Mesothelial cell of epicardium (in vitro differentiated cells): Measurements from ENCODE around the gene ZNF536. TPM values are rescaled to one million over a fixed set of nuclear protein-coding genes. Genes with fewer than 3 reads are reported as not detected.

Experiments
- DNase-seq, 2 experiments: peaks; one replicate each; pipeline ENCODE4 v3.0.0; 2021; ENCODE audit warnings: low spot score in 2 of 2; ENCODE audit not compliant: unreplicated experiment in 2 of 2
- H3K27ac Mint-ChIP-seq: 2 replicates; pipeline ENCODE4 v1.8.0; 2021; ENCODE audit warnings: mixed read lengths
- H3K27me3 Mint-ChIP-seq: 2 replicates; pipeline ENCODE4 v1.8.0; 2021; ENCODE audit warnings: low read depth, mixed read lengths
- H3K36me3 Mint-ChIP-seq: 2 replicates; pipeline ENCODE4 v1.8.0; 2021; ENCODE audit warnings: mixed read lengths
- H3K4me1 Mint-ChIP-seq: 2 replicates; pipeline ENCODE4 v1.8.0; 2021; ENCODE audit warnings: mixed read lengths
- H3K4me3 Mint-ChIP-seq: 2 replicates; pipeline ENCODE4 v1.8.0; 2021; ENCODE audit warnings: mild to moderate bottlenecking, moderate library complexity, mixed read lengths
- H3K9me3 Mint-ChIP-seq: 2 replicates; pipeline ENCODE4 v1.8.0; 2021; ENCODE audit warnings: mixed read lengths
- total RNA-seq: library from RNA; stranded (reverse); gene quantifications from 3 replicates; pipeline ENCODE4 v1.2.1, GENCODE V29; 2021
- TF ChIP-seq, protein P1 (sequence below): fragments of 200-600 bp; sonication (generic); IDR thresholded peaks from one replicate; pipeline ENCODE4 v1.5.0; 2021; ENCODE audit warnings: antibody characterized with exemption; ENCODE audit not compliant: unreplicated experiment

The ZNF536 gene
- total RNA-seq, 1 donor from 2014 or later, result 9.2 TPM

GRCh38 chr19:30419568-30420180 lies 47.5 kb downstream of the ZNF536 start:
- Mint-ChIP-seq H3K27ac (no peak overlapping the region), H3K36me3 (no peaks in the 10 kb centered on the region), H3K4me3 (no peak overlapping the region), H3K4me1 (no peaks in the 10 kb centered on the region), H3K27me3 (peaks cover 53% of the 10 kb centered on the region), H3K9me3 (no peaks in the 10 kb centered on the region)
- DNase-seq, result no peak
- TF ChIP-seq, protein P1, sequence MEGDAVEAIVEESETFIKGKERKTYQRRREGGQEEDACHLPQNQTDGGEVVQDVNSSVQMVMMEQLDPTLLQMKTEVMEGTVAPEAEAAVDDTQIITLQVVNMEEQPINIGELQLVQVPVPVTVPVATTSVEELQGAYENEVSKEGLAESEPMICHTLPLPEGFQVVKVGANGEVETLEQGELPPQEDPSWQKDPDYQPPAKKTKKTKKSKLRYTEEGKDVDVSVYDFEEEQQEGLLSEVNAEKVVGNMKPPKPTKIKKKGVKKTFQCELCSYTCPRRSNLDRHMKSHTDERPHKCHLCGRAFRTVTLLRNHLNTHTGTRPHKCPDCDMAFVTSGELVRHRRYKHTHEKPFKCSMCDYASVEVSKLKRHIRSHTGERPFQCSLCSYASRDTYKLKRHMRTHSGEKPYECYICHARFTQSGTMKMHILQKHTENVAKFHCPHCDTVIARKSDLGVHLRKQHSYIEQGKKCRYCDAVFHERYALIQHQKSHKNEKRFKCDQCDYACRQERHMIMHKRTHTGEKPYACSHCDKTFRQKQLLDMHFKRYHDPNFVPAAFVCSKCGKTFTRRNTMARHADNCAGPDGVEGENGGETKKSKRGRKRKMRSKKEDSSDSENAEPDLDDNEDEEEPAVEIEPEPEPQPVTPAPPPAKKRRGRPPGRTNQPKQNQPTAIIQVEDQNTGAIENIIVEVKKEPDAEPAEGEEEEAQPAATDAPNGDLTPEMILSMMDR, result no peak

GRCh38 chr19:30420316-30420715 lies 48.1 kb downstream of the ZNF536 start:
- H3K36me3 Mint-ChIP-seq, result no peaks in the 10 kb centered on the region
- no peak overlapping the region for H3K27ac Mint-ChIP-seq
- no peaks in the 10 kb centered on the region for H3K4me1 Mint-ChIP-seq
- TF ChIP-seq, protein P1, result no peak
- peaks cover 53% of the 10 kb centered on the region for H3K27me3 Mint-ChIP-seq
- no peaks in the 10 kb centered on the region for H3K9me3 Mint-ChIP-seq
- no peak overlapping the region for H3K4me3 Mint-ChIP-seq
- DNase-seq, result no peak

GRCh38 chr19:30420881-30421280 lies 48.7 kb downstream of the ZNF536 start:
- Mint-ChIP-seq H3K27me3 (peaks cover 53% of the 10 kb centered on the region), H3K36me3 (no peaks in the 10 kb centered on the region), H3K27ac (no peak overlapping the region), H3K4me1 (no peaks in the 10 kb centered on the region), H3K9me3 (no peaks in the 10 kb centered on the region), H3K4me3 (no peak overlapping the region)
- no peak for DNase-seq
- TF ChIP-seq, protein P1, result no peak

DNA sequence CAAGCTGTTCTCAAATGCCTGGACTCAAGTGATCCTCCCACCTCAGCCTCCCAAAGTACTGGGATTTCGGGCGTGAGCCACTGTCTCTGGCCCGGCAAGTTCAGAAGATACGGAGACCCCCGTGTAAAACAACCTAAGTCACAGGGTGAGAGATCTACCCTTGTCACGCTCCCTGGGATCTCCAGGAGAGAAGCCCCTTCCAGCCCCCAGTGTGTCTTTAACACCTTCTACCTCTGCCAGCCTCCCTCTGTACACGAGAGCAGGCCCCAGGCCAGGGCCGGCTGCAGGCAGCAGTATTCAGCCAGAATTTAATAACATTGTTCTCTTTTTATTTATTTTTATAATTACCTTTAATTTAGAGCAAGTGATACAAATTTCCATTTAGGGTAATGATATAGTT lies 49.4 kb downstream of the ZNF536 start:
- Mint-ChIP-seq H3K4me3 (no peak overlapping the region), H3K36me3 (no peaks in the 10 kb centered on the region), H3K4me1 (no peaks in the 10 kb centered on the region), H3K27me3 (peaks cover 51% of the 10 kb centered on the region), H3K9me3 (no peaks in the 10 kb centered on the region), H3K27ac (no peak overlapping the region)
- DNase-seq, result no peak
- TF ChIP-seq, protein P1, result no peak

DNA sequence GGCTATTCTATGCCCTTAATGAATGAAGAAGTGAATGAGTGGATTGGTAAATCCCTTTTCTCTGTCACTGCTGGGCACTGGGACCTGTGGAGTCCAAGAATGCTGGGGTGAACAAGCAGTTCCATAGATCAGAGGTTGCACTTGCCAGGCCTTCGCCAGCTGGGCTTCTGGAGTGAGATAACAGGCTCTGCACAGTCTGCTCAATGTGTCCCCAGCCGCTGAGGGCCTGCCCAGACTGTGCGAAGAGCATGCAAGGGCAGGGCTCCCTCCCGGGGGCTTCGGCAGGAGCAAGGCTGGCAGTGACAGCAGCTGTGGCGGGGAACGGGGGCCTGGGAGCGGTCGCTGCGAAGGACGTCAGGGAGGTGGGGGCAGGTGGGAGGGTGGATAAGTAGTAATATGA lies 51.3 kb downstream of the ZNF536 start:
- H3K9me3 Mint-ChIP-seq, result no peaks in the 10 kb centered on the region
- H3K27ac Mint-ChIP-seq, result no peak overlapping the region
- H3K36me3 Mint-ChIP-seq, result no peaks in the 10 kb centered on the region
- peaks cover 53% of the 10 kb centered on the region for H3K27me3 Mint-ChIP-seq
- DNase-seq, result no peak
- H3K4me3 Mint-ChIP-seq, result no peak overlapping the region
- TF ChIP-seq, protein P1, result no peak
- no peaks in the 10 kb centered on the region for H3K4me1 Mint-ChIP-seq
